Sciatic nerve (tissue), 2 donors: ENCODE results near the gene NPC1L1. TPM values are rescaled to one million over a fixed set of nuclear protein-coding genes. Genes with fewer than 3 reads are reported as not detected.

Source experiments
- ATAC-seq: fragments of 200-7000 bp; cut with Tn5 transposase; one replicate; pipeline ENCODE4 v1.9.1; 2020; ENCODE audit warnings: mild to moderate bottlenecking, moderate library complexity
- DNase-seq: peaks from one replicate; pipeline ENCODE4 v3.0.0-alpha.2; 2020; ENCODE audit warnings: low spot score
- intact Hi-C: fragments of 100-400 bp; cut with DNase I; formaldehyde crosslinking; loops from one replicate; pipeline ENCODE4 v1.14.2; 2022
- total RNA-seq: library from RNA; stranded (reverse); fragmentation: NEBNext Ultra II Directional; extraction: Animal tissue kit (Norgen Biotek cat#: 25700); gene quantifications from one replicate; pipeline ENCODE4 v1.2.1, GENCODE V29; 2021
- donor health status: DM: no; HTN: no; CAD: no.
- donor health status: DM: no; HTN: no; CAD: no.

The NPC1L1 gene
- total RNA-seq, 1 donor from 2014 or later, result 0.45 TPM

GRCh38 chr7:44484482-44485313 lies 56.4 kb downstream of the NPC1L1 start:
- ATAC-seq, result no peak

GRCh38 chr7:44482502-44483485 lies 58.3 kb downstream of the NPC1L1 start:
- intact Hi-C loops, result no loop called here

More at GRCh38 chr7:44484482-44485313, 56.4 kb downstream of the NPC1L1 start:
- intact Hi-C loops, result no loop called here
- DNase-seq, result no peak

GRCh38 chr7:44477938-44478337 lies 63.2 kb downstream of the NPC1L1 start:
- DNase-seq (no peak), ATAC-seq (no peak)
- intact Hi-C loops, result loop anchor here (10.0 kb wide), 1 partner anchor 233 kb away; no protein-coding TSS in a partner anchor

More at GRCh38 chr7:44482502-44483485, 58.3 kb downstream of the NPC1L1 start:
- DNase-seq (no peak), ATAC-seq (no peak)

- DNase-seq, result no peak
- ATAC-seq, result peak; percentile 82
- intact Hi-C loops, result loop anchor here (10.0 kb wide), 1 partner anchor 232 kb away; no protein-coding TSS in a partner anchor
These were observed 63.9 kb downstream of the NPC1L1 start for GRCh38 chr7:44477063-44477830.

- no peak for ATAC-seq
- intact Hi-C loops, result loop anchor here (10.0 kb wide), 1 partner anchor 232 kb away; no protein-coding TSS in a partner anchor
These were observed 64.8 kb downstream of the NPC1L1 start for GRCh38 chr7:44476313-44476712.

GRCh38 chr7:44473295-44473694 lies 67.8 kb downstream of the NPC1L1 start:
- intact Hi-C loops, result loop anchor here (10.0 kb wide), 1 partner anchor 228 kb away; no protein-coding TSS in a partner anchor
- ATAC-seq (no peak), DNase-seq (no peak)

More at GRCh38 chr7:44476313-44476712, 64.8 kb downstream of the NPC1L1 start:
- DNase-seq, result no peak

- no peak for DNase-seq
- ATAC-seq, result no peak
- intact Hi-C loops, result loop anchor here (10.0 kb wide), 1 partner anchor 228 kb away; no protein-coding TSS in a partner anchor
These were observed 68.3 kb downstream of the NPC1L1 start for GRCh38 chr7:44472843-44473242.

GRCh38 chr7:44471850-44472249 lies 69.3 kb downstream of the NPC1L1 start:
- no peak for DNase-seq
- intact Hi-C loops, result loop anchor here (10.0 kb wide), 1 partner anchor 227 kb away; no protein-coding TSS in a partner anchor
- no peak for ATAC-seq

- ATAC-seq, result no peak
- intact Hi-C loops, result loop anchor here (10.0 kb wide), 1 partner anchor 227 kb away; no protein-coding TSS in a partner anchor
- no peak for DNase-seq
These were observed 69.7 kb downstream of the NPC1L1 start for GRCh38 chr7:44471436-44471835.

- intact Hi-C loops, result loop anchor here (10.0 kb wide), 1 partner anchor 226 kb away; no protein-coding TSS in a partner anchor
- ATAC-seq, result no peak
These were observed 70.4 kb downstream of the NPC1L1 start for GRCh38 chr7:44470628-44471245.

GRCh38 chr7:44470135-44470479 lies 71.0 kb downstream of the NPC1L1 start:
- intact Hi-C loops, result loop anchor here (10.0 kb wide), 1 partner anchor 225 kb away; no protein-coding TSS in a partner anchor
- DNase-seq (no peak), ATAC-seq (no peak)

More at GRCh38 chr7:44470628-44471245, 70.4 kb downstream of the NPC1L1 start:
- DNase-seq, result no peak

GRCh38 chr7:44469461-44470134 lies 71.5 kb downstream of the NPC1L1 start:
- ATAC-seq (no peak), DNase-seq (no peak)
- intact Hi-C loops, result loop anchor here (10.0 kb wide), 1 partner anchor 225 kb away; no protein-coding TSS in a partner anchor

- ATAC-seq (no peak), DNase-seq (no peak)
- intact Hi-C loops, result no loop called here
These were observed 73.9 kb downstream of the NPC1L1 start for GRCh38 chr7:44467217-44467548.

GRCh38 chr7:44466300-44467216 lies 74.6 kb downstream of the NPC1L1 start:
- no peak for DNase-seq
- intact Hi-C loops, result no loop called here
- ATAC-seq, result no peak

- DNase-seq (no peak), ATAC-seq (no peak)
- intact Hi-C loops, result no loop called here
These were observed 75.6 kb downstream of the NPC1L1 start for GRCh38 chr7:44465490-44465889.

GRCh38 chr7:44463169-44463808 lies 77.8 kb downstream of the NPC1L1 start:
- no peak for DNase-seq
- intact Hi-C loops, result no loop called here
- ATAC-seq, result no peak
